Nasal cavity respiratory epithelium epithelial cell of viscerocranial mucosa (primary cell): ENCODE results near the gene BHLHE40. TPM values are rescaled to one million over a fixed set of nuclear protein-coding genes. Genes with fewer than 3 reads are reported as not detected.

Experiments used
- total RNA-seq: library from RNA; depleted of rRNA; stranded (reverse); fragments of >200 nt; gene quantifications from 2 replicates; pipeline ENCODE4 v1.2.3, GENCODE V29; 2014

BHLHE40 gene
- total RNA-seq: 48.9 and 174 TPM in 2 replicates

DNA sequence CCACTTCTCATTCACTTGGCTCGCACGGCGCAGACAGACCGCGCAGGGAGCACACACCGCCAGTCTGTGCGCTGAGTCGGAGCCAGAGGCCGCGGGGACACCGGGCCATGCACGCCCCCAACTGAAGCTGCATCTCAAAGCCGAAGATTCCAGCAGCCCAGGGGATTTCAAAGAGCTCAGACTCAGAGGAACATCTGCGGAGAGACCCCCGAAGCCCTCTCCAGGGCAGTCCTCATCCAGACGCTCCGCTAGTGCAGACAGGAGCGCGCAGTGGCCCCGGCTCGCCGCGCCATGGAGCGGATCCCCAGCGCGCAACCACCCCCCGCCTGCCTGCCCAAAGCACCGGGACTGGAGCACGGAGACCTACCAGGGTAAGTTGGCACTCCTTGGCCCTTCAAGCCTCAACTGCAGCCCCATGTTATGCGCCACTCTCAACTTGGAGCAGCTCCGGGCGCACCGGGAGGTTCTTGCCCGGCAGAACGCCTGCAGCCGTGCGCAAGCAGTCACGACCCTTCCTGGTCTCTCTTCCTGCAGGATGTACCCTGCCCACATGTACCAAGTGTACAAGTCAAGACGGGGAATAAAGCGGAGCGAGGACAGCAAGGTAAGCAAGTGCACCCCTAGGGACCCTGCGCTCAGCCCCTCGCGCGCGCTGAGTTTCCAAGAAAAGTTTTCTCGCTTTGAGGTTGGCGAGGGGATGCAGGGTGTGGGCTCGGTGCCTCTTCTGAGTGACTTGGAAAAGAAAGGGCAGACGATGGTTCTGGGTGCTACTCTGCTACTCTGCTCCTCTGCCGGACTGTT is at the start of gene BHLHE40:
Gene BHLHE40 (plus strand): TSS at position 10 of the 801 bp plus-strand sequence. CDS start 282 bp downstream, at position 292.

Other genes with a start within 250 kb of the BHLHE40 start
- 133 and 191 TPM in 2 replicates for gene ARL8B, start 142.9 kb downstream of the BHLHE40 start, total RNA-seq
- 69.8 and 73.5 TPM in 2 replicates for gene EDEM1, start 208.3 kb downstream of the BHLHE40 start, total RNA-seq